Keratinocyte (primary cell): ENCODE results near the gene ITGB6.

Source experiments
- CTCF ChIP-seq, 3 experiments: IDR thresholded peaks in 1 of 3; conservative IDR thresholded peaks in 1 of 3; optimal IDR thresholded peaks in 1 of 3; 2 replicates in 2 of 3; 3 replicates in 1 of 3; pipeline versions ENCODE3 to v1.5.1; 2011; ENCODE audit warnings: low read length in 3 of 3, mild to moderate bottlenecking in 3 of 3, moderate library complexity in 2 of 3, control low read depth in 1 of 3, inconsistent platforms in 1 of 3; ENCODE audit not compliant: insufficient read depth in 2 of 3; ENCODE audit errors: extremely low read depth in 1 of 3
- EZH2 ChIP-seq: IDR thresholded peaks from one replicate; pipeline ENCODE4 v1.6.1; 2012; ENCODE audit warnings: inconsistent platforms, mild to moderate bottlenecking, low read length, moderate library complexity

GRCh38 chr2:160245614-160246155, 45.6 kb upstream of the ITGB6 start:
- TF ChIP-seq CTCF (optimal IDR thresholded peaks at IDR 0.05 in 1 of 3, IDR thresholded peaks at IDR 0.05 in 1 of 3, conservative IDR thresholded peaks at IDR 0.05 in 1 of 3; ENCODE audit: extremely low read depth in 1 of 3, insufficient read depth in 2 of 3, low read length in 3 of 3) (no peak), EZH2 (no peak)
